IMR-90 (cell line): ENCODE results near the gene KRT36. TPM values are rescaled to one million over a fixed set of nuclear protein-coding genes. Genes with fewer than 3 reads are reported as not detected.

ENCODE experiments used
- ATAC-seq: fragments of 200-7000 bp; cut with Tn5 transposase; 2 replicates; pipeline ENCODE4 v1.9.1; 2020; ENCODE audit warnings: low read depth, mild to moderate bottlenecking, moderate library complexity
- BruUV-seq: library from RNA; stranded (reverse); fragments of 400-500 nt; replicated peaks from 2 replicates; lab custom pipeline; 2021; lab: Mats Ljungman, UMichigan
- CTCF ChIA-PET: fragments of 300-600 bp; formaldehyde crosslinking; extraction: SDS; loops from one replicate; lab custom pipeline; 2021; ENCODE audit warnings: antibody characterized with exemption; lab: Yijun Ruan, JAX
- POLR2A ChIA-PET: fragments of 300-600 bp; sonication (Branson Sonifier 250); formaldehyde crosslinking; loops from one replicate; lab custom pipeline; 2022; ENCODE audit warnings: antibody characterized with exemption; ENCODE audit not compliant: unreplicated experiment; lab: Charles Lee
- DNase-seq: peaks from one replicate; pipeline ENCODE4 v3.0.0; 2013
- H2AFZ ChIP-seq: replicated peaks from 2 replicates; pipeline ENCODE3; 2013; ENCODE audit warnings: low read length, mild to moderate bottlenecking; ENCODE audit not compliant: poor library complexity
- H2AK5ac ChIP-seq: 2 replicates; pipeline ENCODE4 v1.6.1; 2013; ENCODE audit warnings: low read depth, low read length, inconsistent platforms
- H2AK9ac ChIP-seq: replicated peaks from 2 replicates; pipeline ENCODE3; 2013; ENCODE audit warnings: mild to moderate bottlenecking, low read depth, low read length, moderate library complexity; ENCODE audit not compliant: poor library complexity
- H2BK120ac ChIP-seq: 2 replicates; pipeline ENCODE4 v1.6.1; 2013; ENCODE audit warnings: low read depth, low read length, inconsistent platforms
- H2BK15ac ChIP-seq: 3 replicates; pipeline ENCODE4 v1.6.1; 2013; ENCODE audit warnings: low read depth, low read length, inconsistent platforms
- H2BK20ac ChIP-seq: 2 replicates; pipeline ENCODE4 v1.6.1; 2013; ENCODE audit warnings: low read depth, mild to moderate bottlenecking, inconsistent platforms, low read length, moderate library complexity
- H2BK5ac ChIP-seq: 2 replicates; pipeline ENCODE4 v1.6.1; 2013; ENCODE audit warnings: mild to moderate bottlenecking, low read depth, low read length, inconsistent platforms; ENCODE audit not compliant: poor library complexity, severe bottlenecking
- H3K14ac ChIP-seq: replicated peaks from 2 replicates; pipeline ENCODE4 v1.6.1; 2013; ENCODE audit warnings: low read depth, low read length, inconsistent platforms
- H3K18ac ChIP-seq: 2 replicates; pipeline ENCODE4 v1.6.1; 2013; ENCODE audit warnings: low read depth, low read length, control low read depth
- H3K23ac ChIP-seq: 2 replicates; pipeline ENCODE4 v1.6.1; 2013; ENCODE audit warnings: low read depth, low read length, inconsistent platforms
- H3K27ac ChIP-seq: 2 replicates; pipeline ENCODE4 v1.5.1; 2013; ENCODE audit warnings: mild to moderate bottlenecking, control low read depth, low read length; ENCODE audit not compliant: insufficient read depth
- H3K27me3 ChIP-seq: 2 replicates; pipeline ENCODE4 v1.6.1; 2013; ENCODE audit warnings: low read length; ENCODE audit not compliant: control insufficient read depth, insufficient read depth
- H3K36me3 ChIP-seq: 2 replicates; pipeline ENCODE4 v1.6.1; 2013; ENCODE audit warnings: low read length, mixed read lengths; ENCODE audit not compliant: control insufficient read depth, insufficient read depth
- H3K4ac ChIP-seq: 2 replicates; pipeline ENCODE4 v1.6.1; 2013; ENCODE audit warnings: low read depth, low read length, inconsistent platforms
- H3K4me1 ChIP-seq: 2 replicates; pipeline ENCODE4 v1.6.1; 2013; ENCODE audit warnings: low read length, mixed read lengths; ENCODE audit not compliant: control insufficient read depth, insufficient read depth
- H3K4me2 ChIP-seq: 2 replicates; pipeline ENCODE4 v1.6.1; 2013; ENCODE audit warnings: low read depth, mild to moderate bottlenecking, control low read depth, low read length, moderate library complexity
- H3K4me3 ChIP-seq: 2 replicates; pipeline ENCODE4 v1.5.1; 2013; ENCODE audit warnings: low read depth, mild to moderate bottlenecking, control low read depth, low read length, moderate library complexity; ENCODE audit not compliant: insufficient read depth
- H3K56ac ChIP-seq: 2 replicates; pipeline ENCODE4 v1.6.1; 2013; ENCODE audit warnings: low read length, inconsistent platforms; ENCODE audit not compliant: insufficient read depth; ENCODE audit errors: extremely low read depth
- H3K79me1 ChIP-seq, 2 experiments: 2 replicates each; pipeline ENCODE4 v1.6.1; 2013; ENCODE audit warnings: low read length in 2 of 2, inconsistent platforms in 1 of 2, low read depth in 1 of 2
- H3K9ac ChIP-seq: 2 replicates; pipeline ENCODE4 v1.6.1; 2013; ENCODE audit warnings: low read depth, low read length, control low read depth
- H3K9me1 ChIP-seq: 2 replicates; pipeline ENCODE4 v1.6.1; 2013; ENCODE audit warnings: low read length, inconsistent platforms; ENCODE audit not compliant: insufficient read depth
- H3K9me3 ChIP-seq: 2 replicates; pipeline ENCODE4 v1.6.1; 2013; ENCODE audit warnings: low read length; ENCODE audit not compliant: control insufficient read depth, insufficient read depth
- H4K20me1 ChIP-seq: 2 replicates; pipeline ENCODE4 v1.6.1; 2013; ENCODE audit warnings: low read length, inconsistent platforms; ENCODE audit not compliant: insufficient read depth
- H4K5ac ChIP-seq: 2 replicates; pipeline ENCODE4 v1.6.1; 2013; ENCODE audit warnings: mild to moderate bottlenecking, low read depth, low read length, control low read depth
- H4K8ac ChIP-seq, 2 experiments: 2 replicates each; pipeline ENCODE4 v1.6.1; 2013; ENCODE audit warnings: low read depth in 2 of 2, low read length in 2 of 2, control low read depth in 1 of 2, inconsistent platforms in 1 of 2
- H4K91ac ChIP-seq: 2 replicates; pipeline ENCODE4 v1.6.1; 2013; ENCODE audit warnings: low read depth, low read length, inconsistent platforms; ENCODE audit not compliant: insufficient read depth
- CEBPB ChIP-seq: IDR thresholded peaks from 2 replicates; pipeline ENCODE4 v1.6.1; 2012; ENCODE audit warnings: low read depth, low read length, improper control_type of control experiment
- NFE2L2 ChIP-seq: fragments of 150-350 bp; IDR thresholded peaks from 2 replicates; pipeline ENCODE4 v1.6.1; 2016; ENCODE audit warnings: low read depth, mild to moderate bottlenecking, low read length
- WGBS, 2 experiments: methylation state at CpG; one replicate each; pipeline versions ENCODE4 v1.1.5 to v1.1.7; 2013; ENCODE audit warnings: missing lambda C conversion rate in 2 of 2; ENCODE audit not compliant: insufficient read length in 1 of 2; ENCODE audit errors: extremely low coverage in 2 of 2; 5-methylcytosine and 5-hydroxymethylcytosine counted together
- dilution Hi-C: fragments of 300-500 bp; cut with HindIII; formaldehyde crosslinking; loops from one replicate; pipeline ENCODE4 v1.14.3; 2018; ENCODE audit warnings: low sequenced_read_pairs; ENCODE audit not compliant: unreplicated experiment
- in situ Hi-C: fragments of 300-500 bp; cut with MboI; formaldehyde crosslinking; loops from 3 replicates; pipeline ENCODE4 v1.14.3; 2019; ENCODE audit warnings: low sequenced_read_pairs, inconsistent platforms, mixed read lengths
- intact Hi-C: fragments of 100-400 bp; cut with micrococcal nuclease; formaldehyde crosslinking; loops from 2 replicates; pipeline ENCODE4 v1.10.0; 2022
- polyA plus RNA-seq, 3 experiments: library from polyadenylated mRNA; depleted of rRNA; stranded (reverse); fragments of >200 nt; gene quantifications; 2 replicates each; pipeline ENCODE4 v1.2.3, GENCODE V29; 2012; ENCODE audit warnings: low replicate concordance in 1 of 3
- total RNA-seq: library from RNA; depleted of rRNA; stranded (reverse); fragments of >200 nt; gene quantifications from 2 replicates; pipeline ENCODE4 v1.2.3, GENCODE V29; 2012

The KRT36 gene
- total and polyA plus RNA-seq, 2 of the 4 experiments (the other 2 are of a cell fraction), result not detected

GRCh38 chr17:41500131-41500911, 10.6 kb upstream of the KRT36 start:
- DNase-seq, result peak; percentile 76
- H2AK9ac ChIP-seq, result peak overlapping the region; percentile 89
- peak; percentile 28 for ATAC-seq
- H2BK15ac ChIP-seq, result peak overlapping the region; percentile 64; the same call in 2 of the 3 replicates
- H3K14ac ChIP-seq, result peak overlapping the region; percentile 89
- H2BK120ac ChIP-seq, result peak overlapping the region; percentile 91
- H3K79me1 ChIP-seq, result no peaks in the 10 kb centered on the region
- no peak overlapping the region for H3K9ac ChIP-seq
- intact Hi-C loops (no loop called here), in situ Hi-C loops (no loop called here), dilution Hi-C loops (no loop called here)
- peaks cover 18% of the 10 kb centered on the region for H3K4me1 ChIP-seq
- CTCF ChIA-PET, result interaction anchor here (1.0 kb wide), 1 partner anchor 148 kb away, joined by 3 read pairs; no protein-coding TSS in a partner anchor
- peak overlapping the region; percentile 96 for H2AK5ac ChIP-seq
- POLR2A ChIA-PET, result no interaction called here
- H4K8ac ChIP-seq, result peak overlapping the region; percentile 64 to 77
- no TSS peak for BruUV-seq
- no peaks in the 10 kb centered on the region for H4K20me1 ChIP-seq
- no peak overlapping the region for H3K4me2 ChIP-seq
- H3K56ac ChIP-seq, result no peak overlapping the region
- peak overlapping the region; percentile 84 for H2AFZ ChIP-seq
- no peaks in the 10 kb centered on the region for H3K9me3 ChIP-seq
- no peak overlapping the region; the same call in 1 of the 2 replicates for H4K5ac ChIP-seq
- peak overlapping the region; percentile 25; the same call in 1 of the 2 replicates for H3K18ac ChIP-seq
- peak overlapping the region; percentile 22 for H2BK5ac ChIP-seq
- TF ChIP-seq NFE2L2, result no peak
- 0 out of 2 replicates have a peak, but pooled peaks have one; percentile 7 for TF ChIP-seq CEBPB
- 45% methylated on average over 6 of the region's 15 CpGs; no CpG with 5 or more reads in 1 of the 2 experiments for WGBS, 2 experiments
- no peaks in the 10 kb centered on the region for H3K36me3 ChIP-seq
- peak overlapping the region; percentile 86 for H4K91ac ChIP-seq
- H3K27ac ChIP-seq, result no peak overlapping the region; the same call in 1 of the 2 replicates
- peak overlapping the region; percentile 69 for H2BK20ac ChIP-seq
- no peak overlapping the region for H3K4me3 ChIP-seq
- no peaks in the 10 kb centered on the region for H3K27me3 ChIP-seq
- peak overlapping the region; percentile 86 for H3K4ac ChIP-seq
- H3K23ac ChIP-seq, result peak overlapping the region; percentile 76; the same call in 1 of the 2 replicates
- H3K9me1 ChIP-seq, result peaks cover 19% of the 10 kb centered on the region
